ENCODE measurements around the gene ANKHD1.
A peak's percentile ranks its signal among the peaks of the same experiment; 100 is the strongest.
"Not testable (repeated sequence)": the region's sequence is repeated elsewhere in the genome, so short reads cannot be mapped to it uniquely, and the experiment has no call there.

ANKHD1 gene

GRCh38 chr5:140566665-140567064, 165.0 kb downstream of the ANKHD1 start:
- no peak for DNase-seq

- DNase-seq, result no peak
Measured at GRCh38 chr5:140567136-140567818, 165.6 kb downstream of the ANKHD1 start.

GRCh38 chr5:140567871-140568270, 166.2 kb downstream of the ANKHD1 start:
- no peak for DNase-seq

GRCh38 chr5:140568443-140569063, 166.9 kb downstream of the ANKHD1 start:
- DNase-seq, result no peak

GRCh38 chr5:140569197-140569596, 167.6 kb downstream of the ANKHD1 start:
- DNase-seq, result no peak

- DNase-seq, result no peak
Measured at GRCh38 chr5:140570058-140570457, 168.4 kb downstream of the ANKHD1 start.

GRCh38 chr5:140570488-140570887, 168.9 kb downstream of the ANKHD1 start:
- no peak for DNase-seq

- no peak for DNase-seq
Measured at GRCh38 chr5:140571105-140571504, 169.5 kb downstream of the ANKHD1 start.

- no peak for DNase-seq
Measured at GRCh38 chr5:140573683-140574082, 172.1 kb downstream of the ANKHD1 start.

GRCh38 chr5:140574165-140574564, 172.5 kb downstream of the ANKHD1 start:
- no peak for DNase-seq

GRCh38 chr5:140575309-140575708, 173.7 kb downstream of the ANKHD1 start:
- DNase-seq, result peak; percentile 61

GRCh38 chr5:140576776-140577201, 175.2 kb downstream of the ANKHD1 start:
- no peak for DNase-seq

- DNase-seq, result not testable (repeated sequence)
Measured at GRCh38 chr5:140579188-140579747, 177.6 kb downstream of the ANKHD1 start.

- no peak for DNase-seq
Measured at GRCh38 chr5:140587495-140587894, 185.9 kb downstream of the ANKHD1 start.

GRCh38 chr5:140588311-140589070, 186.9 kb downstream of the ANKHD1 start:
- no peak for DNase-seq
